Measurements from ENCODE around the gene TRIM10.
"Not testable (repeated sequence)": the region's sequence is repeated elsewhere in the genome, so short reads cannot be mapped to it uniquely, and the experiment has no call there.

Gene TRIM10

DNA sequence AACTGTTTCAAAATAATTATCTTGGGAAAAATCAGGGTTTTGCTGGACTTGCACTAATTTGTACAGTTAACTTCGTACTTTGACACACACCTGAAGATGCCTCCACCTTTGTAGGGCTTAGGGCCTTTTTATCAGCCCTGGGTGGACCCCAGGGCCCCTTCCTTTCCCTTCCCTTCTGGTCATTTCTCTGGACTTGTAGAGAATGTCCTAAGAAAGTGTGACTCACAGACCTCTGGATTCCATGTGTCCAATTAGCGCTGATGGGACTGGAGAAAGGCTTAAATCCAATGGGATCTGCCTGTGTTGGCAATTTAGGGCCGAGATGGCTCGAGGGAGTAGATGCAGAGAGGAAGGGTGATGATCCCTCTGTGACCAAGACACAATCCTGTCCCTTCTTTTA, 11.7 kb upstream of the TRIM10 start:
- no peak for DNase-seq (ENCODE audit: low spot score)

DNA sequence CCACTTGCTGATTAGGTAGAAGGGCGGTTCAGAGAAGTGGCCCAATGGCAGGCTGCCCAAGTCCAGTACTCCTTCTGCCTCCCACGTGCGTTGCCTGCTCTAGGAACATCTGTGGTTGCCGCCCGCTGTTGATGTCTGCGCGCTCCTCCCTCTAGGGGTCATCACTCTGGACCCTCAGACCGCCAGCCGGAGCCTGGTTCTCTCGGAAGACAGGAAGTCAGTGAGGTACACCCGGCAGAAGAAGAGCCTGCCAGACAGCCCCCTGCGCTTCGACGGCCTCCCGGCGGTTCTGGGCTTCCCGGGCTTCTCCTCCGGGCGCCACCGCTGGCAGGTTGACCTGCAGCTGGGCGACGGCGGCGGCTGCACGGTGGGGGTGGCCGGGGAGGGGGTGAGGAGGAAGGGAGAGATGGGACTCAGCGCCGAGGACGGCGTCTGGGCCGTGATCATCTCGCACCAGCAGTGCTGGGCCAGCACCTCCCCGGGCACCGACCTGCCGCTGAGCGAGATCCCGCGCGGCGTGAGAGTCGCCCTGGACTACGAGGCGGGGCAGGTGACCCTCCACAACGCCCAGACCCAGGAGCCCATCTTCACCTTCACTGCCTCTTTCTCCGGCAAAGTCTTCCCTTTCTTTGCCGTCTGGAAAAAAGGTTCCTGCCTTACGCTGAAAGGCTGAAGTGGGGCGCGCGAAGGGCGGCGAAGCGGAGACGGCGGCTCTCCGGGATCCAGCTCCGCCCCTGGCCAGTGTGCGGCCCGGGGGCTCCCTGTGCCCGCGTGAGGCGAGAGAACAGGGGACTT, 10.9 kb upstream of the TRIM10 start:
- DNase-seq (ENCODE audit: low spot score), result no peak

DNA sequence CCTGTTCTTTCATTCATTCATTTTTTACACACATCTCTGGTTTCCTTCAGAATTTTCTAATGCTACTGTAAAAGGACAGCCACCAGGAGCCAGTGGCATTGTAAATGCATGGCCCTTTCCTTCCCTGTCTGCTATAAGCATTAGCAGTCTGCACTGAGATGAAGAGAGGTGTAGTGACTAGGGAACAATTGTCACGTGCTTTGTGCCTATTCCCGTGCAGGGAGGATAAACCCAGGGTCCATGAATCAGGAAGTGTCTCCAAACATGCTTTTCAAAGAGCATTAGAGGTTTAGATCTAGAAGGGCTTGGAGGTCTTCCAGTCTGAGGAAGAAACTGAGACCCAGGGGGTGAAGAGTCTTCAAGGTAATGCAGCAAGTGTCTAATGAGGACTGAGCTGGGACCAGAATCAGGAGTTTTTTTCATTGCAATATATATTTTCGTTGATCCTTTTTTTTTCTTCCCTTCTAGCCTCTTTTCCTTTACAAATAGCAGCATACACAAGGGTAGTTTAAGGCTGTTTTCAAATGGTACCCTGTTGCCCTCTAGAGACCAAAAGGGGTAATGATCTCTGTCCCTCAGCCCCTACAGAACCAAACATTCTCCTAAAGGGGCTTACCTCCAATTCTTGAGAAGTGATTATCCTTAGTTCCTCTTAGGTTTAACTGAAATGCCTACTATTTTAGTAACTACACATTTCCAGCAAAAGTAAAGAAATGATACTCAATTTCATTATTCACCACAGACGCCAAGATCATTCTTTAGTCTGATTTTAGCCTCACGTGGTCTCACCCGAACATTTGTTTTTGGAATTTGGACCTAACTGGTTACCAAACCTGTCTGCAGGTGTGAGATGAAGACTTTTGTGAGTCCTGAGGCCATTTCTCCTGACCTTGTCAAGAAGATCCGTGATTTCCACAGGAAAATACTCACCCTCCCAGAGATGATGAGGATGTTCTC, 8.9 kb upstream of the TRIM10 start:
- DNase-seq (ENCODE audit: low spot score), result peak; percentile 51

DNA sequence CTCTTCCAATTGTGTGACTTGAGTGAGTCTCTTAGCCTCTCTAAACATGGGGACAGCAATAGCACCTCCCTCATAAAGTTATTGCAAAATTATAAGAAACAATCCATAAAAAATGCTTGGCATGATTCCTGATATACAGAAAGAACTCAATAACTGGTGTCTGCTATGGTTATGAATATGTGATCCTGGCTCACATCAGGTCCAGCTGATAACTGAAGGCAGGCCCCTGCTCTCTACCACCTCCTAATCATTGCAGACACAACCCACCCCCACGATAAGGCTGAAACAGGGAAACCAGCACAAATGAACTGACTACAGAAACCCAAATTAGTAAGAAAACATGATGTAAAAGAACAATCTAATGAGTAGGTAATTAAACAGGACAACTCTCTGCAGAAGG, 7.7 kb upstream of the TRIM10 start:
- DNase-seq (ENCODE audit: low spot score), result no peak

DNA sequence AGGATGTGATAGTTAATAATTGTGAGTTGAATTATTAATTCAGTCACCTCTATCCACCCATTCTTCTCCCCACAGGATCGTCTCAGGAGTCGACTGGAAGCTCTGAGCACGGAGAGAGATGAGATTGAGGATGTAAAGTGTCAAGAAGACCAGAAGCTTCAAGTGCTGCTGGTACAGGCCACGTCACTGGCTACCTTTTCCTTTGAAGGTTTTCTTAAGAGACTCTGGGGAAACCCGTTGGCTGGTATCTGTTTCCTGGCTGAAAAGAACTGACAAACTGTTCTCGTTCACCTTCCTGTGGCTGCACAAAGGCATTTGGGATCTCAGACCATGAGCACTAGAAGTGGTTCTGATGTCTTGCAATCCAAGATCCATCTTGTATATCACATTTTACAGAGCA, 6.1 kb upstream of the TRIM10 start:
- no peak for DNase-seq (ENCODE audit: low spot score)

DNA sequence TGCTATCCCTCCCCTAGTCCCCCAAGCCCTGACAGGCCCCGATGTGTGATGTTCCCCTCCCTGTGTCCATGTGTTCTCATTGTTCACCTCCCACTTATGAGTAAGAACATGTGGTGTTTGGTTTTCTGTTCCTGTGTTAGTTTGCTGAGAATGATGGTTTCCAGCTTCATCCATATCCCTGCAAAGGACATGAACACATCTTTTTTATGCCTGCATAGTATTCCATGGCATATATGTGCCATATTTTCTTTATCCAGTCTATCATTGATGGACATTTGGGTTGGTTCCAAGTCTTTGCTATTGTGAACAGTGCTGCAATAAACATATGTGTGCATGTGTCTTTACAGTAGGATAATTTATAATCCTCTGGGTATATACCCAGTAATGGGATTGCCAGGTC, 4.2 kb upstream of the TRIM10 start:
- not testable (repeated sequence) for DNase-seq (ENCODE audit: low spot score)

DNA sequence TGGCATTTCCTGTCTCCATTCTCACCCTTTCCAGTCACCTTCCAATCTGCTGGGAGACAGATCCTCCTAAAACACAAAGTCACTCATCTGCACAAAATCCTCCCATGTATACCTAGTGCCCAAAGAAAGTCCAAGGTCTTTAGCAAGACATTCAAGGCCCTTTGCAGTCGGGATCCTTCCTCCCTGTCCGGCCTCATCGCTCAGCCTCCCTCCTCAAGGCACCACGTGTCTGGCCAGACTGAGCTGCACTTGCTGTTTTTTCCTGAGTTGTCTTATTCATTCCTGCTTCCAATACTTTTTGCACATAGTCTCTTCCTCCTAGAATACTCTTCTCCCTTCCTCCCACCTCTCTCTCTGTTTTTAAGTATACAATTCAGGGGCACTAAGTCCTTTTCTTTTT, 3.7 kb upstream of the TRIM10 start:
- no peak for DNase-seq (ENCODE audit: low spot score)

DNA sequence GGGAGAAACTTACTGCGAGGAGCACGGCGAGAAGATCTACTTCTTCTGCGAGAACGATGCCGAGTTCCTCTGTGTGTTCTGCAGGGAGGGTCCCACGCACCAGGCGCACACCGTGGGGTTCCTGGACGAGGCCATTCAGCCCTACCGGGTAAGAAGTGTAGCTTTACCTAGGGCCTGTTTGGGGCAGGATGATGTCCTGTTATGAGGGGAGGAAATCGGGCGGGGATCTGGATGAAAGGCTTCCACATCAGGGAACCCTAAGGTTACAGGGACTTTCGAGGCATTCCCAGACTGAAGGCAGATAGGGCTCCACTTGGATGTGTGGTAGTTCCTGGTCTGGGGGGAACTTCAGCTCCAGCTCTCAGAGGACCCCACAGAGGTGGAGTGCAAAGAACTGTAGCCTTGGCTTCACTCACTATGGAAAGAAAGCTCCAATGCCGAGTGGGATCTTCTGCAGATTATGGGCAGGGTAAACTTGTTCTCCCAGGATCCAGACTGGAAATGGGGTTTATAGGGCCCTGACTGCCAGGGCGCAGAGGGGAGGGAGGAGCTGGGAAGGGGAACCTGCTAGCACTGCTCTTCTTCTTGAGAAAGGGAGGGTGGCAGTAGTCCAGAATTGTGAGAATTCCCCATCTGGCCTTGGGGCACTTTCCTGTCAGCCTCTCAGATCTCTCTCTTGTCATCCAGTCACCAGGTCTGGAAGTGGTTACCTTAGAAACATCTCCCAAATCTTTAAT, 3.1 kb upstream of the TRIM10 start:
- no peak for DNase-seq (ENCODE audit: low spot score)

DNA sequence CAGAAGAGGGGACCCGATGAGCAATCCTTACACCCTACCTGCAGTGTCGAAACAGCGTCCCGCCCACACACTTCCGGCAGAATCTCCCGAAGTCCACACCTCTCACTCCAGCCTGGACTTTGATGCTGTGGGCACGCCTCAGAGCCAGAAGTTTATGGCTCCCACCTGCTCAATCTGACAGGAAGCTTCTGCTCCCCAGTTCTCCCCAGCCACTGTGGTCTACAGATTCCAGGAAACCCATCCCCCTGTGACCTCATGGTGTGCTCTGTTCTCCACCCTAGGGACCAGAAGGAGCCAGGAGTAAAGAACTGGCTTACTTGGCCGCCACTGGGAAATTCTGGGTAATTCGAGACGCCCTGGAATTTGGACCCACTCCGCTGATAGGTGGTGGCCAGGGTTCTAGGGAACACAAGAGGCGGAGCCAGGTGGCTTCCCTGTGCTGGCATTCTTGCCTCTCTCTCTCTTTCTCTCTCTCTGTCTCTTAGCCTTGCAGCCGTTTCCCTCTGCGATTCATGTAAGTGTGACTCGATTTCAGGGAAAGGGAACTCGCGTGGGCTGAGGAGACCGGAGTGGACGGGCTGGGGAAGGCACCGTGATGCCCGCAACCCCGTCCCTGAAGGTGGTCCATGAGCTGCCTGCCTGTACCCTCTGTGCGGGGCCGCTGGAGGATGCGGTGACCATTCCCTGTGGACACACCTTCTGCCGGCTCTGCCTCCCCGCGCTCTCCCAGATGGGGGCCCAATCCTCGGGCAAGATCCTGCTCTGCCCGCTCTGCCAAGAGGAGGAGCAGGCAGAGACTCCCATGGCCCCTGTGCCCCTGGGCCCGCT, 2.3 kb upstream of the TRIM10 start, which contains the start of gene TRIM15:
Gene TRIM15 (plus strand): TSS at position 457 of the 828 bp plus-strand sequence. CDS start 139 bp downstream, at position 596.
- DNase-seq (ENCODE audit: low spot score), result no peak

DNA sequence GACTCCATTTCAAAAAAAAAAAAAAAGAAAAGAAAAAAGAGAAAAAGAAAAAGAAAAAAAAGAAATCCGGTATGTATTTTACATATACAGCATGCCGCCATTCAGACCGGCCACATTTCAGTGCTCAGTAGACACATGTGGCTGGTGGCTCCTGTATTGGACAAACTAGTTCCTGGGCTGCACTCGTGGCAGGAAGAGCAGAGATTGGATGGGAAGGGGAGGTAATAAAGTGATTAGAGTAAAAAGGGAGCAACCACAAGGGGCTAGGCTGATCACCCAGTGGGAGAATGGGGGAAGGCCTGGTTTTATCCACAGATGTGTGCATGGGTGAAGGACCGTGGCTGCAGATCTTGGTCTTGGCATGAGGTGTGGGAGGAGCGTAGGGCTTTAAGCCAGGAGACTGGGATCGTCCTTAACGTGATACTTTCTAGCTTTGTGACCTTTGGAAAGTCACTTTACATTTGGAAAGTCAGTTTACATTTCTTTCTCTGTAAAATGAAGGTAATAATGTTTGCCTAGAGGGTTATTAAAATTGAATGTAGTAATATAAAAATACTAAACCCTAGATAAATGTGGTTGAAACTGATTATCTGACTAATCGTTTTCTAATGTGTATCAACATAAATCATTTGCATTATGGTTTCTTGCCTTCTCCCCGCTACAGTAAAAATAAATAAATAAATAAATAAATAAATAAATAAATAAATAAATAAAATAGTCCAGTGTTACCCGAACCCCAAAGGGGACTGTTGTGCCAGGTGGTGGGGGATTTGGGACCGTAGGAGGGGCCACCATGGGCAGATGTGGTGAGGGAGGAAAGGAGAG, 1.5 kb upstream of the TRIM10 start:
- DNase-seq (ENCODE audit: low spot score), result no peak

DNA sequence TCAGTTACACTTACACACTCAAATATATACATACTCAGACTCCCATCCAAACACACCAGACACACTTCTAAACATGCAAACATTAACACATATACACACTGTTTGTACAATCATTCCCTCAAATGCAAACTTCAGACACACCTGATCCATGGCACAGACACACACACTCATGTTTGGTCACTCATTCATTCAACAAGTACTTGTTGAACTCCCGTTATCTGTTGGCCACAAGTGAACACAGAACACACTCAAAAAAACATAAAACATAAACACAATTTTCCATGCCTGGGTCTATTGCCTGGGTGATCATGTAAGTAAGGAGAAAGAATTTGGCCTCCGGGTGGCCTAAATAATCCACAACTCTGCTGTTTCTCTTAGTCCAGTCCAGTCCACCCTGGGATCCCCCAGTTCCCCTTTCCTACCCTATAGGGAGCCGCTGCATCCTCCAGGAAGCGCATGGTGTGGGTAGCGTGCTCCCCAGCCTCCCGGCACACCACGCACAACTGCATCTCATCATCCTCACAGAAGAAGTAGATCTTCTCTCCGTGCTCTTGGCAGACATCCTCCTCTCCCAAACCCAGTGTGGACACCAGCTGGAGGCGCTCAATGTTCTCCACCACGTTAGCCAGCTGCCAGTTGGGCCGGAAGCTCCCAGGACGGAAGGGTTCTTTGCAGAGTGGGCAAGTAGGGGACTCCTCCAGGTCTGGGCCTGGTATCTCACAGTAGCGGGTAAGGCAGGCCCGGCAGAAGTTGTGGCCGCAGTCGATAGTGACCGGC, 815 bp downstream of the TRIM10 start:
- no peak for DNase-seq (ENCODE audit: low spot score)

DNA sequence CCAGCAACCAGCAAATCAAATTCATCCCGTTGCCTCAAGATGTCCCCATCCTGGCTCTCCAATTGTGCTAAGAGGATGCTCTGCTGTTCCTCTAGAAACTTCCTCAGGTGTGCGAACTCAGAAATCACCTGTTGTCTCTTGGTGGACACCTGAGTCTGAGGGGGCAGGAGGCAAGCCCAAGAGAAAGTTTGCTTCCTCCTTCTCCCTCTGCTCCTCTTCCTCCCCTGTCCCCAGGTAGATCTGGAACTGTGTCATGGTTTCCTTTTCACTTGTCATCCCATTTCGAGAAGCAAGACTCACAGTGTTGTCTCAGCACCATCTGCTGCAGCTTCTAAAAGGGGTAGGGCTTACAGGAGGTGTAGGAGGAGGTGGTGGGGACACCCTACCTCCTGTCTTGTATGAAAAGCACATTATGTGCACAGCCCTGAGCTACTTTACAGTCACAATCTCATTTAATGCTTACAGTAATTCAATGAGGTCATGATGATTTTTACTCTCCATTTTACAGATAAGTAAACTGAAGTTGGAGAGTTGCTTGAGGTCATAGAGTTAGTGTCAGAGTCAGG, 2.5 kb downstream of the TRIM10 start:
- DNase-seq (ENCODE audit: low spot score), result peak; percentile 14

DNA sequence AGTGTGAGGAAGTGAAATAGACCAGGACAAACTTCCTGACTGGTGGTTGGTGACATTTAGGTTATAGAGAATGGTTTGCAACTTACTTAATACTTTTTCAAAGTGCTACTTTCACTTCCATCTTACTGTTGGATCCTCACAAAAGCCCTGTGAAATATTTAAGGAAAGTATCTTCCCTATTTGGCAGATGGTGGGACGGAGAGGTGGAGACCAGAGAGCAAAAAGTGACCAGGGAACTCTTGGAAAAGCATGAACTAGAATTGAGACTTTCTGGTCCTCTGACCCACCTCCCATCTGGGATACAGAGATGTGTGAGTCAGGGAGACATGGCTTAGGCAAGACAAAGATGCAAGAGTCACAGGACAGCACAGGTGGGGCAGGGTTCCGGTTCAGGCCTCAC, 3.0 kb downstream of the TRIM10 start:
- no peak for DNase-seq (ENCODE audit: low spot score)

DNA sequence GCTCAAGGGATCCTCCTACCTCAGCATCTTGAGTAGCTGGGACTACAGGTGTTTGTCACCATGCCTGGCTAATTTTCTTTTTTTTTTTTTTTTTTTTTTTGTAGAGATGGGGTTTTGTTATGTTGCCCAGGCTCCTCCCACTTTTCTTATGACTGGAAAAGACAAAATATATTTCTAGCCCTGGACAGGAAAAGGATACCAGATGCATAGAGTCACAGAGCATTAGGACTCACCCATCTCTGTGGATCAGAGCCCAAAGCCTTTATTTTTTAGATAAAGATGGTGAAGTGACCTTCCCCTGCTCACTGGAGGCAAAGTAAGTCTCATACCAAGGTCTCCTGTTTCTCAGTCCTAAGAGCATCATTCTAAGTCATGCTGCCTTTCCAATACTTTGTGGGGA, 3.4 kb downstream of the TRIM10 start:
- DNase-seq (ENCODE audit: low spot score), result no peak

DNA sequence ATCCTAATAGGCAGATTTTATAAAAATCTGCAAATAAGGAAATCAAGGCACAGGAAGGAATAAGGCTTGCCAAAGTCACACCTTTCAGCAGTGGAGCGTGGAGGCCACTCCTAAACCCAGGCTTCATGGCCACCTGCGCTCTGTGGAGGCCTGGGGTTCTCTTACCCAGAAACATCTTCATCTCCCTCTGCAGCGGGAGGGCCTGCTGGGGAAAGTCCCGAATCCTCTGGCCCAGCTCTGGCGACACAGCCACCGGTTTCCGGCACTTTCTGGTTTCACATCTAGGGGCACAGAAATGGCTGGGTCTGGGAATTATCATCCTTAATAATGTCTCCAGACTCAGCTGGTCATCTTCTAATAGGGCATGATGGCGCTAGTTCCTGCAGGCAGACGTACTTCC, 4.2 kb downstream of the TRIM10 start:
- no peak for DNase-seq (ENCODE audit: low spot score)

DNA sequence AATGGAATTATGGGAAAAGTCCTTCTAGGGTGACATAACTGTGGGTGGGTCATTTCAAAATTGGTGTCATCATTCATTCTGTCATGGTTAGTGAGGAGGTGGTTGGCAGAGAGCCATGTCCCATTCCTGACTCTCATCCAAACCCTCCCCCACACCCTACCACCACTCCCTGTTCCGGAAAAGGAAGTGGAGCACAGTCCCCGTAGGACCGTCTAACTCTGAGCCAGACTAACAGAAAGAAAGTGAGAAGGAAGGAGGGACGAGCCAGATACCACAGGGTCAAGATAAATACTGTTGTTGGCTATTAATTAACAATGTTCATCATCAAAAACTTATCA, 4.8 kb downstream of the TRIM10 start:
- no peak for DNase-seq (ENCODE audit: low spot score)

DNA sequence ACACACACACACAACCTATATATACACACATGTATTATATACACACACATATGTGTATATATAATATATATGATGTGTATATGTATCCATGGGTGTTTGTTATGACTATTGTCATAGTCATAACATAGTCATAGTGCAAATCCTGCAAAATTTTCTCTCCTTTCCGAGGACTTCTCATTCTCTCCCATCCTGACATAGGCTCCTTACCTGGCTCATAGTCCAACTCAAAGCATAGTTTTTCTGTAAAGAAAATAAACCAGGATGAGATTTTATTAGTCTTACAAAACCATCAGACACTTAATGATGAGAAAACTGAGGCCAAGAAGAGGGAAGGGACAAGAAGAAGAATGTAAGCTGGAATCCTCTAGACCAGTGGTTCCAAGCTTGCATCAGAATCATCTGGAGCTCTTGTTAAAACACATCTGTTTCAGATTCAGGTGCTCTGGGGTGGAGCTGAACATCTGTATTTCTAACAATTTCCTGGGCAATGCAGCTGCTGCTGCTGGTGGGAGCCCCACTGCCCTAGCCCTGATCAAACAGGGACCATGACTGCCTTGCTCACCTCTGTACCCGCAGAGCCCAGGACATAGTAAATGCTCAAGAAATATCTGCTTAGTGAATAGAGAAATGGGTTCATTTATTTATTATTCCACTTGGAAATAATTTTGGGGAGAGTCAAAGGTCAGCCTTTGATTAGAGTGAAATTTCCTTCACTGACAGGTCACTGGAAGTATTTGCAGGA, 5.3 kb downstream of the TRIM10 start:
- no peak for DNase-seq (ENCODE audit: low spot score)

DNA sequence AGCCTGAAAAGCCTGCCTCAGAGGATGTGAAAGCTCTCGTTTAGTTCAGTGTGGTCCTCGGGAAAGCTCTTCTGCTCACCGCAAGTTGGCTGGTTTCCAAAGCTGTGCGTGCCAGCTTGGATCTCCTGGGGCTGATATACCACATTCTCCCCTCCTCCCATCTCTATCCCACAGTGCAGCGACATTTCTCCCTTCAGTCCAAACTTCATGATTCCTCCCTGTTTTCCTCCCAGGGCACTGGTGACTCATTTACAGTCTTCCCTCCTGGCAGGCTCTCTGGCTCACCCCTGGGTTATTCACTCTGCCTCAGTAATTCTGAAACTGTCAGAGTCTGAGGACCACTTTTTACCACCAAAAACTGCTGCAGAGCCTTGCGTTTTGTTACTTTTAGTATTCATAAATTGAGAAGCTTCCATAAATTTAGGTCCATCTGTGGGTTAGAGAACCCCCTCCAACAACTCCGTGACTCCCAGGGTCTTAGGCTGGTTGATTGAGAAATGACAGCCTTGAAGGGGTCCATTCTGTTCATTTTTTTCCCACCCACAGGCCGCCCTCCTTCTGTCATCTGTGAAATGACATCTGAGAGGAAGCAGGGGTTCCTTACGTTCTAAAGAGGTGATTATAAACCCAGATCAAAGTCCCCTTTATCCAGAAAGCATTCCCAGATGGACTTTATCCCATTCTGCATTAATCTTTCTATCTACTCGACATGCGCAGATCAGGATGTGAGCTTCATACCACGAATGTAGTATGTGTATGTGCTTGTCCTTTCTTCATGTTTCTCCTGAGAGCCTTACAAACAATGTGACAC, 6.1 kb downstream of the TRIM10 start:
- DNase-seq (ENCODE audit: low spot score), result no peak

Measured in Ammon's horn (tissue), 1 donor.